ENCODE results near the gene GNAI3.

Gene GNAI3

DNA sequence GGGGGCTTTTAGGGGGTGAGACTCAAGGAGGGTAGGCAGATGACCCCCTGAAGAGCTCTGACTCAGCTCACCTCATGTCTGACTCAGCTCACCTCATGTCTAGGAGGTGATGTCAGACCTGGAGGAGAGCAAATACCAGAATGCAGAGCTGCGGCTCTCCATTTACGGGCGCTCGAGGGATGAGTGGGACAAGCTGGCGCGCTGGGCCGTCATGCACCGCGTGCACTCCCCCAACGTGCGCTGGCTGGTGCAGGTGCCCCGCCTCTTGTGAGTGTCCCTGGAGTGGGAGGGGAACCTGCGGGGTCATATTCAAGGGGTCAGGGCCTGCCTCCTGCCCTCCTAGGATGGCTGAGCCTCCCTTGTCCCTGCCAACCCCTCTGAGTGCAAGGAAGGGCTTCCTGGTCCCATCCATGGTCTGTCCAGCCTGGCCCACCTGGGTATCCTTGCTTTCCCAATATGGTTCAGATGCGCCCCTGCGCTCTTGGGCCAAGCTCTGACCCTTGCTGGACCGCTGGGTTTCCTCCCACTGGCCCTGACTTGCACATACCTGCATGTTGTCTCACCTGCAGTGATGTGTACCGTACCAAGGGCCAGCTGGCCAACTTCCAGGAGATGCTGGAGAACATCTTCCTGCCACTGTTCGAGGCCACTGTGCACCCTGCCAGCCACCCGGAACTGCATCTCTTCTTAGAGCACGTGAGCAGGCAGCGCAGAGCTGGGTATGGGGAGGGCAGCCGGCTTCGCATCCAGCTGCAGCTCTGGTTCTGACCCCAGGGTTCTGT is 80.3 kb downstream of the GNAI3 start (continued):
- TF ChIP-seq, protein P1, sequence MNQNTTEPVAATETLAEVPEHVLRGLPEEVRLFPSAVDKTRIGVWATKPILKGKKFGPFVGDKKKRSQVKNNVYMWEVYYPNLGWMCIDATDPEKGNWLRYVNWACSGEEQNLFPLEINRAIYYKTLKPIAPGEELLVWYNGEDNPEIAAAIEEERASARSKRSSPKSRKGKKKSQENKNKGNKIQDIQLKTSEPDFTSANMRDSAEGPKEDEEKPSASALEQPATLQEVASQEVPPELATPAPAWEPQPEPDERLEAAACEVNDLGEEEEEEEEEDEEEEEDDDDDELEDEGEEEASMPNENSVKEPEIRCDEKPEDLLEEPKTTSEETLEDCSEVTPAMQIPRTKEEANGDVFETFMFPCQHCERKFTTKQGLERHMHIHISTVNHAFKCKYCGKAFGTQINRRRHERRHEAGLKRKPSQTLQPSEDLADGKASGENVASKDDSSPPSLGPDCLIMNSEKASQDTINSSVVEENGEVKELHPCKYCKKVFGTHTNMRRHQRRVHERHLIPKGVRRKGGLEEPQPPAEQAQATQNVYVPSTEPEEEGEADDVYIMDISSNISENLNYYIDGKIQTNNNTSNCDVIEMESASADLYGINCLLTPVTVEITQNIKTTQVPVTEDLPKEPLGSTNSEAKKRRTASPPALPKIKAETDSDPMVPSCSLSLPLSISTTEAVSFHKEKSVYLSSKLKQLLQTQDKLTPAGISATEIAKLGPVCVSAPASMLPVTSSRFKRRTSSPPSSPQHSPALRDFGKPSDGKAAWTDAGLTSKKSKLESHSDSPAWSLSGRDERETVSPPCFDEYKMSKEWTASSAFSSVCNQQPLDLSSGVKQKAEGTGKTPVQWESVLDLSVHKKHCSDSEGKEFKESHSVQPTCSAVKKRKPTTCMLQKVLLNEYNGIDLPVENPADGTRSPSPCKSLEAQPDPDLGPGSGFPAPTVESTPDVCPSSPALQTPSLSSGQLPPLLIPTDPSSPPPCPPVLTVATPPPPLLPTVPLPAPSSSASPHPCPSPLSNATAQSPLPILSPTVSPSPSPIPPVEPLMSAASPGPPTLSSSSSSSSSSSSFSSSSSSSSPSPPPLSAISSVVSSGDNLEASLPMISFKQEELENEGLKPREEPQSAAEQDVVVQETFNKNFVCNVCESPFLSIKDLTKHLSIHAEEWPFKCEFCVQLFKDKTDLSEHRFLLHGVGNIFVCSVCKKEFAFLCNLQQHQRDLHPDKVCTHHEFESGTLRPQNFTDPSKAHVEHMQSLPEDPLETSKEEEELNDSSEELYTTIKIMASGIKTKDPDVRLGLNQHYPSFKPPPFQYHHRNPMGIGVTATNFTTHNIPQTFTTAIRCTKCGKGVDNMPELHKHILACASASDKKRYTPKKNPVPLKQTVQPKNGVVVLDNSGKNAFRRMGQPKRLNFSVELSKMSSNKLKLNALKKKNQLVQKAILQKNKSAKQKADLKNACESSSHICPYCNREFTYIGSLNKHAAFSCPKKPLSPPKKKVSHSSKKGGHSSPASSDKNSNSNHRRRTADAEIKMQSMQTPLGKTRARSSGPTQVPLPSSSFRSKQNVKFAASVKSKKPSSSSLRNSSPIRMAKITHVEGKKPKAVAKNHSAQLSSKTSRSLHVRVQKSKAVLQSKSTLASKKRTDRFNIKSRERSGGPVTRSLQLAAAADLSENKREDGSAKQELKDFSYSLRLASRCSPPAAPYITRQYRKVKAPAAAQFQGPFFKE (tag by site-specific recombination; IDR thresholded peaks at IDR 0.05; ENCODE audit: borderline replicate concordance) = no peak
- peak; percentile 70 for TF ChIP-seq GLIS1 (tag by site-specific recombination; IDR thresholded peaks at IDR 0.05)
- no peak; the same call in 1 of the 2 replicates for TF ChIP-seq GLIS2 (tag by site-specific recombination; IDR thresholded peaks at IDR 0.05)
- TF ChIP-seq, protein P2, sequence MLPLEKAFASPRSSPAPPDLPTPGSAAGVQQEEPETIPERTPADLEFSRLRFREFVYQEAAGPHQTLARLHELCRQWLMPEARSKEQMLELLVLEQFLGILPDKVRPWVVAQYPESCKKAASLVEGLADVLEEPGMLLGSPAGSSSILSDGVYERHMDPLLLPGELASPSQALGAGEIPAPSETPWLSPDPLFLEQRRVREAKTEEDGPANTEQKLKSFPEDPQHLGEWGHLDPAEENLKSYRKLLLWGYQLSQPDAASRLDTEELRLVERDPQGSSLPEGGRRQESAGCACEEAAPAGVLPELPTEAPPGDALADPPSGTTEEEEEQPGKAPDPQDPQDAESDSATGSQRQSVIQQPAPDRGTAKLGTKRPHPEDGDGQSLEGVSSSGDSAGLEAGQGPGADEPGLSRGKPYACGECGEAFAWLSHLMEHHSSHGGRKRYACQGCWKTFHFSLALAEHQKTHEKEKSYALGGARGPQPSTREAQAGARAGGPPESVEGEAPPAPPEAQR (tag by site-specific recombination; IDR thresholded peaks at IDR 0.05) = no peak
- no peak for TF ChIP-seq ZNF274 (IDR thresholded peaks at IDR 0.05; ENCODE audit: low read length)
- TF ChIP-seq ZNF274 (tag by site-specific recombination; IDR thresholded peaks at IDR 0.05; ENCODE audit: borderline replicate concordance) = no peak
- TF ChIP-seq, protein P3, sequence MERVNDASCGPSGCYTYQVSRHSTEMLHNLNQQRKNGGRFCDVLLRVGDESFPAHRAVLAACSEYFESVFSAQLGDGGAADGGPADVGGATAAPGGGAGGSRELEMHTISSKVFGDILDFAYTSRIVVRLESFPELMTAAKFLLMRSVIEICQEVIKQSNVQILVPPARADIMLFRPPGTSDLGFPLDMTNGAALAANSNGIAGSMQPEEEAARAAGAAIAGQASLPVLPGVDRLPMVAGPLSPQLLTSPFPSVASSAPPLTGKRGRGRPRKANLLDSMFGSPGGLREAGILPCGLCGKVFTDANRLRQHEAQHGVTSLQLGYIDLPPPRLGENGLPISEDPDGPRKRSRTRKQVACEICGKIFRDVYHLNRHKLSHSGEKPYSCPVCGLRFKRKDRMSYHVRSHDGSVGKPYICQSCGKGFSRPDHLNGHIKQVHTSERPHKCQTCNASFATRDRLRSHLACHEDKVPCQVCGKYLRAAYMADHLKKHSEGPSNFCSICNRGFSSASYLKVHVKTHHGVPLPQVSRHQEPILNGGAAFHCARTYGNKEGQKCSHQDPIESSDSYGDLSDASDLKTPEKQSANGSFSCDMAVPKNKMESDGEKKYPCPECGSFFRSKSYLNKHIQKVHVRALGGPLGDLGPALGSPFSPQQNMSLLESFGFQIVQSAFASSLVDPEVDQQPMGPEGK (tag by site-specific recombination; IDR thresholded peaks at IDR 0.05) = peak; percentile 53
- TF ChIP-seq, protein P4, sequence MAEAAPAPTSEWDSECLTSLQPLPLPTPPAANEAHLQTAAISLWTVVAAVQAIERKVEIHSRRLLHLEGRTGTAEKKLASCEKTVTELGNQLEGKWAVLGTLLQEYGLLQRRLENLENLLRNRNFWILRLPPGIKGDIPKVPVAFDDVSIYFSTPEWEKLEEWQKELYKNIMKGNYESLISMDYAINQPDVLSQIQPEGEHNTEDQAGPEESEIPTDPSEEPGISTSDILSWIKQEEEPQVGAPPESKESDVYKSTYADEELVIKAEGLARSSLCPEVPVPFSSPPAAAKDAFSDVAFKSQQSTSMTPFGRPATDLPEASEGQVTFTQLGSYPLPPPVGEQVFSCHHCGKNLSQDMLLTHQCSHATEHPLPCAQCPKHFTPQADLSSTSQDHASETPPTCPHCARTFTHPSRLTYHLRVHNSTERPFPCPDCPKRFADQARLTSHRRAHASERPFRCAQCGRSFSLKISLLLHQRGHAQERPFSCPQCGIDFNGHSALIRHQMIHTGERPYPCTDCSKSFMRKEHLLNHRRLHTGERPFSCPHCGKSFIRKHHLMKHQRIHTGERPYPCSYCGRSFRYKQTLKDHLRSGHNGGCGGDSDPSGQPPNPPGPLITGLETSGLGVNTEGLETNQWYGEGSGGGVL (tag by site-specific recombination; IDR thresholded peaks at IDR 0.05) = peak; percentile 34; the same call in 1 of the 2 replicates
- no peak for TF ChIP-seq ZBTB7A (tag by site-specific recombination; IDR thresholded peaks at IDR 0.05; ENCODE audit: low read depth)
- no peak for TF ChIP-seq ZNF677 (tag by site-specific recombination; IDR thresholded peaks at IDR 0.05)

DNA sequence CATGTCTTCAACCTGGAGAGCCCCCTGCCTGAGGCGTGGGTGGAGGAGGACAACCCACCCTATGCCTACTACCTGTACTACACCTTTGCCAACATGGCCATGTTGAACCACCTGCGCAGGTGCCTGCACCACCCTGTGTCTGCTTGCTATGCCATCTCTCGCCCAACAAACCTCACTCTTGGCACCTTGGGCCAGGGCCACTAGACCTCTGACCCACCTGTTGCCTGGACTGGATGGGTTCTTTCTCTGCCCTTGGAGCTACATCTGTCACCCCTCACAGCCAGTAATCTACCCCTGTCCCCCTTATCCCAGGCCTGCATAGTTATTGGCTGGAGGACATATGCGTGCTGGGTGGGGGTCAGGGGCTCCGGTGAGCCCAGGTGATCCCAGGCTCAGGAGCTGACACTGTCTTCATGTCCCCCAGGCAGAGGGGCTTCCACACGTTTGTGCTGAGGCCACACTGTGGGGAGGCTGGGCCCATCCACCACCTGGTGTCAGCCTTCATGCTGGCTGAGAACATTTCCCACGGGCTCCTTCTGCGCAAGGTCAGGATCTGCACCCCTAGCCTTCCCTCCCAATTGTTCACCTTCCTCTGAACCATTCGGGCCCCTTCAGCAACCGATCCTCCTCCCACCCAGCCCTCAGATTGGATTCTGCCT is 81.1 kb downstream of the GNAI3 start:
- ChIA-PET CTCF (interaction anchor here (0.6 to 5.8 kb wide), 13 partner anchors 11 to 405 kb away, joined by 3 to 63 read pairs (median 6); partner anchors contain the start of genes GNAI3 and STRIP1), POLR2A (interaction anchor here (0.6 to 4.2 kb wide), 3 partner anchors 81 to 136 kb away, joined by 3 to 25 read pairs (median 7); partner anchors contain the start of genes CYB561D1 and GNAI3)
- Histone ChIP-seq H3K4me3 (ENCODE audit: low read depth, low read length) (no peak overlapping the region), H3K36me3 (ENCODE audit: control insufficient read depth in 2 of 2, insufficient read depth in 1 of 2, low read length in 2 of 2) (peaks cover 4 to 70% of the 10 kb centered on the region in 2 experiments; a peak in 2 of 3 replicates), H3K9me3 (ENCODE audit: control insufficient read depth, insufficient read depth, low read depth, low read length) (no peaks in the 10 kb centered on the region), H3K27ac (ENCODE audit: extremely low read depth, low read depth, low read length) (no peak overlapping the region), H3K4me1 (ENCODE audit: control insufficient read depth, insufficient read depth, low read length) (no peaks in the 10 kb centered on the region)
- TF ChIP-seq ZNF175 (tag by site-specific recombination; IDR thresholded peaks at IDR 0.05) (no peak), YY2 (tag by site-specific recombination; IDR thresholded peaks at IDR 0.05) (no peak), ZNF707 (tag by site-specific recombination; IDR thresholded peaks at IDR 0.05) (no peak), OSR2 (tag by site-specific recombination; IDR thresholded peaks at IDR 0.05) (no peak), ZNF561 (tag by site-specific recombination; IDR thresholded peaks at IDR 0.05; ENCODE audit: borderline replicate concordance) (no peak), ZNF426 (tag by site-specific recombination; IDR thresholded peaks at IDR 0.05) (no peak), ZNF366 (tag by site-specific recombination; conservative IDR thresholded peaks at IDR 0.05) (no peak), ZNF621 (tag by site-specific recombination; IDR thresholded peaks at IDR 0.05) (no peak), KLF16 (tag by site-specific recombination; IDR thresholded peaks at IDR 0.05) (no peak), ZNF514 (tag by site-specific recombination; IDR thresholded peaks at IDR 0.05) (no peak), ZNF121 (tag by site-specific recombination; IDR thresholded peaks at IDR 0.05) (no peak), ZNF521 (tag by site-specific recombination; IDR thresholded peaks at IDR 0.05) (no peak)
- TF ChIP-seq, protein P5, sequence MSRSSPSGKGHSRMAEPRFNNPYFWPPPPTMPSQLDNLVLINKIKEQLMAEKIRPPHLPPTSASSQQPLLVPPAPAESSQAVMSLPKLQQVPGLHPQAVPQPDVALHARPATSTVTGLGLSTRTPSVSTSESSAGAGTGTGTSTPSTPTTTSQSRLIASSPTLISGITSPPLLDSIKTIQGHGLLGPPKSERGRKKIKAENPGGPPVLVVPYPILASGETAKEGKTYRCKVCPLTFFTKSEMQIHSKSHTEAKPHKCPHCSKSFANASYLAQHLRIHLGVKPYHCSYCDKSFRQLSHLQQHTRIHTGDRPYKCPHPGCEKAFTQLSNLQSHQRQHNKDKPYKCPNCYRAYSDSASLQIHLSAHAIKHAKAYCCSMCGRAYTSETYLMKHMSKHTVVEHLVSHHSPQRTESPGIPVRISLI (tag by site-specific recombination; IDR thresholded peaks at IDR 0.05) = no peak
